ENCODE results near the gene BTF3. TPM values are rescaled to one million over a fixed set of nuclear protein-coding genes. Genes with fewer than 3 reads are reported as not detected.
A peak's percentile ranks its signal among the peaks of the same experiment; 100 is the strongest.
"Not testable (repeated sequence)": the region's sequence is repeated elsewhere in the genome, so short reads cannot be mapped to it uniquely, and the experiment has no call there.

BTF3 gene
- total and polyA plus RNA-seq, 12 donors: 375 to 852 (median 509) TPM

DNA sequence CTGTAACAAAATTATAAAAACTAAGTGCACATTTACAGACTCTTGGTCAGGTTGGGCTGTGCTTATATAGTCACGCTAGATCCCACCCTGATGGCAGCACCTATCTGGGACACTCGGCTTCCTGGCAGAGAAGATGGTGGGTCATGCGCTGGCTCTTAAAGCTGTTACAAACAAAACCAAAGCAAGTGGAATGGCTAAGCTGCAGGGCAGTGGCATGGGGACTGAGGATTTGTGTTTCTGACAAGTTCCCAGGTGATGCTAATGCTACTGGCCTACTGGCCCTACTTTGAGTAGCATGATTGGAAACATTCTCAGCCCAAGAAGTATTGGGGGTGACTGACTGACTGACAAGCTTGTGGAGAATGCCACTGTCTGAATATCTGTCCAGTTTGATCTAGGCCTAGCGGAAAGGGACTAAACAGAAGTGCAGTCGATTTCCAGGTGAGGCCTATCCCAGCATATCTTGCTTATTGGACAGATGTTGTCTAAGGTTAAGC lies 8.3 kb downstream of the BTF3 start:
- DNase-seq: no peak
- WGBS, 4 donors: 86 to 97% (median 93%) methylated on average over 5 of the region's 5 CpGs

DNA sequence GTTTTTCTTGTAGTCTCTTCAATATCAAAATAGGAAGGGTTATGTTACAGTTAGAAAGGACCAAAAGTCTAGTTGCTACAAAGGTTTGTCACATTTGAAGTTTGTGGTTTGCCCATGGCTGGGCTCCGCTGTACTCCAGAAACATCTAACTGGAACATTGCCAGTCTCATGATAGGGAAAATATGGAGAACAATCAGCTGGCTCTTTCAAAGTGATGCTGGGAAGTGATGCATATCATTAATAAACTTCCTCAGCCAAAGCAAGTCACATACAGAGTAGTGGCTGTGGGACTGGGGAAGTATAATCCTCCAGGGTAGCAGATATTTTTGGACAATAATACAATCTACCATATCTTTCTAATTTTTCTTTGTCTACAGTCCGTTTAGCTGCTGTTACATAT lies 8.8 kb downstream of the BTF3 start:
- Histone ChIP-seq H3K4me3 (no peak overlapping the region), H3K9me3 (replicated peaks in 1 of 3) (no peaks in the 10 kb centered on the region), H3K36me3 (replicated peaks in 1 of 2) (peaks cover 0 to 41% of the 10 kb centered on the region in 2 donors), H3K27ac (no peak overlapping the region), H3K4me1 (replicated peaks in 1 of 2) (no peaks in the 10 kb centered on the region), H3K27me3 (no peaks in the 10 kb centered on the region)
- WGBS, 4 donors: 59 to 71% (median 68%) methylated on average over 2 of the region's 2 CpGs
- DNase-seq: no peak
- intact Hi-C loops (cut with DNase I): no loop called here
- no peak for TF ChIP-seq POLR2A (IDR thresholded peaks at IDR 0.05)
- TF ChIP-seq, protein P1, sequence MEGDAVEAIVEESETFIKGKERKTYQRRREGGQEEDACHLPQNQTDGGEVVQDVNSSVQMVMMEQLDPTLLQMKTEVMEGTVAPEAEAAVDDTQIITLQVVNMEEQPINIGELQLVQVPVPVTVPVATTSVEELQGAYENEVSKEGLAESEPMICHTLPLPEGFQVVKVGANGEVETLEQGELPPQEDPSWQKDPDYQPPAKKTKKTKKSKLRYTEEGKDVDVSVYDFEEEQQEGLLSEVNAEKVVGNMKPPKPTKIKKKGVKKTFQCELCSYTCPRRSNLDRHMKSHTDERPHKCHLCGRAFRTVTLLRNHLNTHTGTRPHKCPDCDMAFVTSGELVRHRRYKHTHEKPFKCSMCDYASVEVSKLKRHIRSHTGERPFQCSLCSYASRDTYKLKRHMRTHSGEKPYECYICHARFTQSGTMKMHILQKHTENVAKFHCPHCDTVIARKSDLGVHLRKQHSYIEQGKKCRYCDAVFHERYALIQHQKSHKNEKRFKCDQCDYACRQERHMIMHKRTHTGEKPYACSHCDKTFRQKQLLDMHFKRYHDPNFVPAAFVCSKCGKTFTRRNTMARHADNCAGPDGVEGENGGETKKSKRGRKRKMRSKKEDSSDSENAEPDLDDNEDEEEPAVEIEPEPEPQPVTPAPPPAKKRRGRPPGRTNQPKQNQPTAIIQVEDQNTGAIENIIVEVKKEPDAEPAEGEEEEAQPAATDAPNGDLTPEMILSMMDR (IDR thresholded peaks at IDR 0.05): no peak

More for the DNA sequence above, 8.3 kb downstream of the BTF3 start:
- intact Hi-C loops (cut with DNase I): no loop called here
- no peak overlapping the region for H3K4me3 ChIP-seq
- TF ChIP-seq POLR2A (IDR thresholded peaks at IDR 0.05): no peak
- TF ChIP-seq, protein P1 (IDR thresholded peaks at IDR 0.05): no peak
- H3K36me3 ChIP-seq (replicated peaks in 1 of 2): peaks cover 0 to 44% of the 10 kb centered on the region in 2 donors
- no peaks in the 10 kb centered on the region for H3K27me3 ChIP-seq
- H3K9me3 ChIP-seq (replicated peaks in 1 of 3): no peaks in the 10 kb centered on the region
- H3K27ac ChIP-seq: peak overlapping the region in 2 of 5 donors; percentile 17 to 19
- H3K4me1 ChIP-seq (replicated peaks in 1 of 2): no peaks in the 10 kb centered on the region

DNA sequence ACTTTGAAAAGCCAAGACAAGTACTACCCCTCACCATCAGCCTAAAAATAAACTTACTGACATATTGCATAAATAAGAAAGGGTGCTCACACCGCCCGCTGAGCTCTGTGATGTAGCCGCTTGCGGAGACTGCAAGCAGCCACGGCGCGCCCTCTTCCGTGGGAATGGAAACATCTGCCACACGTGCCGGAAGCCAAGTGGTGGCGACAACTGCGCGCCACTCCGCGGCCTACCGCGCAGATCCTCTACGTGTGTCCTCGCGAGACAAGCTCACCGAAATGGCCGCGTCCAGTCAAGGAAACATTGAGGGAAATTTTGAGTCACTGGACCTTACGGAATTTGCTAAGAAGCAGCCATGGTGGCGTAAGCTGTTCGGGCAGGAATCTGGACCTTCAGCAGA lies 10.3 kb downstream of the BTF3 start:
- H3K27ac ChIP-seq; H3K4me1 ChIP-seq (replicated peaks in 1 of 2); intact Hi-C loops (cut with DNase I); DNase-seq; H3K27me3 ChIP-seq; H3K9me3 ChIP-seq (replicated peaks in 1 of 3); H3K4me3 ChIP-seq: not testable (repeated sequence)
- peaks cover 0 to 27% of the 10 kb centered on the region in 2 donors for H3K36me3 ChIP-seq (replicated peaks in 1 of 2)
- WGBS, 4 donors: 96 to 98% (median 96%) methylated on average over 19 to 26 of the region's 26 CpGs

DNA sequence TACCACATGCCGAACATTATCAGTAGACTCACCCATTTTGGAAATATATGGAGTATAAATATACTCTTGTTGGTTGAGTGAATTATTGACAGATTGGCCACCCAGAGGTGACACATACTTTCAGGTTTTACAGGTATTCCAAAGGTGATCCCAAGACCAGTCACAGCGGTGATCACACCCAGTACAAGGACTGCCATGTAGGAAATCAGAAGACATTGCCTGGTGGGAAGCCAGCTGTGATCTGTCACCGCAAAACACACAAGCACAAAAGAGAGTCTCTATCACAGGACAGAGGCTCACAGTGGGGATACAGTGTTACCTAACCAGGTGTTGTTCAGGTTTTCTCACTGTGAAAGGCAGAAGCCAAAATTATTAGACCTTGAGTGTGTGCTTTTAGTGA lies 15.8 kb downstream of the BTF3 start:
- 62 to 96% (median 65%) methylated on average over 3 of the region's 3 CpGs for WGBS, 4 donors
- DNase-seq: no peak
- Histone ChIP-seq H3K36me3 (replicated peaks in 1 of 2) (no peaks in the 10 kb centered on the region), H3K27me3 (no peaks in the 10 kb centered on the region), H3K4me3 (no peak overlapping the region), H3K4me1 (replicated peaks in 1 of 2) (no peaks in the 10 kb centered on the region), H3K27ac (no peak overlapping the region), H3K9me3 (replicated peaks in 1 of 3) (no peaks in the 10 kb centered on the region)
- intact Hi-C loops (cut with DNase I): no loop called here
- no peak for TF ChIP-seq POLR2A (IDR thresholded peaks at IDR 0.05)
- TF ChIP-seq, protein P1 (IDR thresholded peaks at IDR 0.05): no peak

DNA sequence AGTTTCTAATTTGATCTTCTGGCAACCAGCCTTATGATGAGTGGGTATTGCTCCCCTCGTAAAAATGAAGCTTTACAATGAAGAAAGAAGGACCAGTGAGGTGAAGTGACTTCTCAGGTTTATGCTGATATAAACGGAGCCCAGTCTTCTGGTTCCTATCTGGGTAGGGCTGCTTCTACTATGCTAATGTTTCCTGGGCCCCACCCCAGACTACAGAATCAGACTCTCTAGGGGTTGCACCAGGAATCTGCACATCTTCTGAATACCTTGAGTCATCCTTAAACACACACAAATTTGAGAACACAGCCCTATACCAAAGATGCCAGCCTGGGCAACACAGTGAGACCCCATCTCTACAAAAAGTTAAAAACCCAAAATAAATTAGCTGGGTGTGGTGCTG lies 16.2 kb downstream of the BTF3 start:
- H3K4me3 ChIP-seq: no peak overlapping the region
- no peak overlapping the region for H3K27ac ChIP-seq
- intact Hi-C loops (cut with DNase I): no loop called here
- H3K4me1 ChIP-seq (replicated peaks in 1 of 2): no peaks in the 10 kb centered on the region
- no peaks in the 10 kb centered on the region for H3K27me3 ChIP-seq
- no peak for DNase-seq
- no peaks in the 10 kb centered on the region for H3K36me3 ChIP-seq (replicated peaks in 1 of 2)
- TF ChIP-seq, protein P1 (IDR thresholded peaks at IDR 0.05): no peak
- no peak for TF ChIP-seq POLR2A (IDR thresholded peaks at IDR 0.05)
- WGBS, 4 donors: 66 to 79% (median 67%) methylated on average over 2 of the region's 2 CpGs
- no peaks in the 10 kb centered on the region for H3K9me3 ChIP-seq (replicated peaks in 1 of 3)
